Astrocyte (in vitro differentiated cells and primary cell): ENCODE measurements around the gene RGS10. TPM values are rescaled to one million over a fixed set of nuclear protein-coding genes. Genes with fewer than 3 reads are reported as not detected.

Experiments used
- DNase-seq: peaks from one replicate; pipeline ENCODE4 v3.0.0-alpha.2; 2010; ENCODE audit warnings: low read depth
- FAIRE-seq: peaks from 2 replicates; lab custom pipeline; 2011; peaks lifted over from hg19 to GRCh38; lab: Jason Lieb, UNC
- H2AFZ ChIP-seq: 2 replicates; pipeline ENCODE4 v1.6.0; 2012; ENCODE audit warnings: low read depth, low read length, inconsistent platforms
- H3K27ac ChIP-seq: 2 replicates; pipeline ENCODE4 v1.5.1; 2011; ENCODE audit warnings: low read depth, low read length, inconsistent platforms
- H3K27me3 ChIP-seq: 2 replicates; pipeline ENCODE4 v1.6.0; 2011; ENCODE audit warnings: low read length, inconsistent platforms; ENCODE audit not compliant: insufficient read depth
- H3K36me3 ChIP-seq: 2 replicates; pipeline ENCODE4 v1.5.1; 2011; ENCODE audit warnings: low read length, inconsistent platforms; ENCODE audit not compliant: insufficient read depth
- H3K4me1 ChIP-seq: 2 replicates; pipeline ENCODE4 v1.5.1; 2011; ENCODE audit warnings: low read length, inconsistent platforms; ENCODE audit not compliant: insufficient read depth
- H3K4me2 ChIP-seq: 2 replicates; pipeline ENCODE4 v1.6.0; 2012; ENCODE audit warnings: low read length, inconsistent platforms
- H3K4me3 ChIP-seq: 2 replicates; pipeline ENCODE4 v1.5.1; 2011; ENCODE audit warnings: low read depth, mild to moderate bottlenecking, low read length, inconsistent platforms; ENCODE audit not compliant: insufficient read depth
- H3K79me2 ChIP-seq: 2 replicates; pipeline ENCODE4 v1.6.0; 2012; ENCODE audit warnings: mild to moderate bottlenecking, low read length, inconsistent platforms; ENCODE audit not compliant: insufficient read depth
- H3K9ac ChIP-seq: 2 replicates; pipeline ENCODE4 v1.6.0; 2012; ENCODE audit warnings: mild to moderate bottlenecking, low read length, inconsistent platforms
- H3K9me3 ChIP-seq: 2 replicates; pipeline ENCODE4 v1.5.1; 2012; ENCODE audit warnings: low read depth, mild to moderate bottlenecking, low read length, inconsistent platforms; ENCODE audit not compliant: insufficient read depth
- H4K20me1 ChIP-seq: 2 replicates; pipeline ENCODE4 v1.6.0; 2012; ENCODE audit warnings: low read length, inconsistent platforms; ENCODE audit not compliant: insufficient read depth
- H3K27ac Mint-ChIP-seq: one replicate; pipeline ENCODE4 v1.8.0; 2021; ENCODE audit warnings: mild to moderate bottlenecking, mixed read lengths; ENCODE audit not compliant: unreplicated experiment
- H3K27me3 Mint-ChIP-seq: one replicate; pipeline ENCODE4 v1.8.0; 2021; ENCODE audit warnings: low read depth, mixed read lengths; ENCODE audit not compliant: unreplicated experiment
- H3K36me3 Mint-ChIP-seq: one replicate; pipeline ENCODE4 v1.8.0; 2021; ENCODE audit warnings: low read depth, mixed read lengths; ENCODE audit not compliant: unreplicated experiment
- H3K4me1 Mint-ChIP-seq: one replicate; pipeline ENCODE4 v1.8.0; 2021; ENCODE audit warnings: low read depth, mixed read lengths; ENCODE audit not compliant: unreplicated experiment
- H3K4me3 Mint-ChIP-seq: one replicate; pipeline ENCODE4 v1.8.0; 2021; ENCODE audit warnings: mild to moderate bottlenecking, moderate library complexity, mixed read lengths; ENCODE audit not compliant: unreplicated experiment
- H3K9me3 Mint-ChIP-seq: one replicate; pipeline ENCODE4 v1.8.0; 2021; ENCODE audit warnings: mild to moderate bottlenecking, mixed read lengths; ENCODE audit not compliant: unreplicated experiment
- EZH2 ChIP-seq: IDR thresholded peaks from 2 replicates; pipeline ENCODE4 v1.6.1; 2012; ENCODE audit warnings: mild to moderate bottlenecking, low read length, inconsistent platforms; ENCODE audit not compliant: insufficient read depth
- total RNA-seq: library from RNA; stranded (reverse); gene quantifications from 2 replicates; pipeline ENCODE4 v1.2.1, GENCODE V29; 2021
- TF ChIP-seq, protein P1 (sequence below): IDR thresholded peaks from 2 replicates; pipeline ENCODE4 v1.5.1; 2011; ENCODE audit warnings: low read depth, mild to moderate bottlenecking, inconsistent platforms, low read length, moderate library complexity; ENCODE audit not compliant: insufficient read depth

RGS10 gene
- total RNA-seq, 1 donor from 2014 or later = 40.1 TPM

DNA sequence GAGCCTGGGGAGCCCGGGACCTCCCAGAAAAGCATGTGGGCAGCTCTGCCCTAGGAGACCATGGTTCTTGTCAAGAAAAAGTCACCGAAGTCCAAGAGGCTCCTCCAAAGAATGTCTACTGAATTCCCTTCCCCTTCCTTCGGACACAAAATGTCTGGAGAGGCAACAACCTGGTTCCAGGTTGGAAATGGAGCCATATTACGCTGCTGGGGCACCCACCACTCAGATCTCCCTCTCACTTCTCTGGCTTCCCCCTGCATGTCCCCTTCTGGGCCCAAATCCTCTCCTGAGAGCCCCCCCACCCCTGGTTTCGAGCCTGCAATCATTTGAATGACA lies 52.6 kb downstream of the RGS10 start:
- no peaks in the 10 kb centered on the region for H3K9me3 ChIP-seq
- peaks cover 5% of the 10 kb centered on the region for H3K4me1 Mint-ChIP-seq
- peak overlapping the region; percentile 48 for H3K4me3 ChIP-seq
- no peaks in the 10 kb centered on the region for H4K20me1 ChIP-seq
- peaks cover 8% of the 10 kb centered on the region for H3K27me3 Mint-ChIP-seq
- TF ChIP-seq, protein P1, sequence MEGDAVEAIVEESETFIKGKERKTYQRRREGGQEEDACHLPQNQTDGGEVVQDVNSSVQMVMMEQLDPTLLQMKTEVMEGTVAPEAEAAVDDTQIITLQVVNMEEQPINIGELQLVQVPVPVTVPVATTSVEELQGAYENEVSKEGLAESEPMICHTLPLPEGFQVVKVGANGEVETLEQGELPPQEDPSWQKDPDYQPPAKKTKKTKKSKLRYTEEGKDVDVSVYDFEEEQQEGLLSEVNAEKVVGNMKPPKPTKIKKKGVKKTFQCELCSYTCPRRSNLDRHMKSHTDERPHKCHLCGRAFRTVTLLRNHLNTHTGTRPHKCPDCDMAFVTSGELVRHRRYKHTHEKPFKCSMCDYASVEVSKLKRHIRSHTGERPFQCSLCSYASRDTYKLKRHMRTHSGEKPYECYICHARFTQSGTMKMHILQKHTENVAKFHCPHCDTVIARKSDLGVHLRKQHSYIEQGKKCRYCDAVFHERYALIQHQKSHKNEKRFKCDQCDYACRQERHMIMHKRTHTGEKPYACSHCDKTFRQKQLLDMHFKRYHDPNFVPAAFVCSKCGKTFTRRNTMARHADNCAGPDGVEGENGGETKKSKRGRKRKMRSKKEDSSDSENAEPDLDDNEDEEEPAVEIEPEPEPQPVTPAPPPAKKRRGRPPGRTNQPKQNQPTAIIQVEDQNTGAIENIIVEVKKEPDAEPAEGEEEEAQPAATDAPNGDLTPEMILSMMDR = no peak
- TF ChIP-seq EZH2 = no peak
- FAIRE-seq (no peak), DNase-seq (no peak)
- no peaks in the 10 kb centered on the region for H3K36me3 Mint-ChIP-seq
- H3K4me1 ChIP-seq = peaks cover 8% of the 10 kb centered on the region
- peak overlapping the region; percentile 60 for H3K9ac ChIP-seq
- no peak overlapping the region for H3K4me3 Mint-ChIP-seq
- no peak overlapping the region for H3K27ac Mint-ChIP-seq
- H3K27me3 ChIP-seq = no peaks in the 10 kb centered on the region
- H3K4me2 ChIP-seq = peak overlapping the region; percentile 88
- H3K36me3 ChIP-seq = no peaks in the 10 kb centered on the region
- H3K27ac ChIP-seq = no peak overlapping the region
- H3K79me2 ChIP-seq = no peaks in the 10 kb centered on the region
- peak overlapping the region; percentile 85 for H2AFZ ChIP-seq
- H3K9me3 Mint-ChIP-seq = no peaks in the 10 kb centered on the region

DNA sequence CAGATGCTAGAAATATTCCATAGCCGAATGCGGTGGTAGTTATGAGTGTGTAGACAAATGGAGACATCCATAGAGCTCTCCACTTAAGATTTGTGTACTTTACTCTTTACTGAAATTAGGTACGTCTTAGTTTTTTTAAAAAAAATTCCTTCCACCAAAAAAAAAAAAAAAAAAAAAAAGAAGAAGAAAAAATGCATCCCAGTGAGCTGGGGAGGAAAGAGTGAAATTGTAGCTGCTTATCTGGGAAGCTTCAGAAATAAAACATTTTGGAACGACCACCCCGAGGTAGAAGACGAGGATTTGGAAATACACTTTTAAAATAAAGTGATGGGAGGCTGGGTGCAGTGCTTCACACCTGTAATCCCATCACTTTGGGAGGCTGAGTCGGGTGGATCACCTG lies 53.8 kb downstream of the RGS10 start:
- peaks cover 8% of the 10 kb centered on the region for H3K4me1 ChIP-seq
- no peaks in the 10 kb centered on the region for H3K27me3 ChIP-seq
- no peak for FAIRE-seq
- no peaks in the 10 kb centered on the region for H3K9me3 ChIP-seq
- peaks cover 8% of the 10 kb centered on the region for H3K27me3 Mint-ChIP-seq
- H3K9ac ChIP-seq = no peak overlapping the region
- no peak overlapping the region for H3K4me3 ChIP-seq
- no peak overlapping the region for H3K4me2 ChIP-seq
- H3K79me2 ChIP-seq = no peaks in the 10 kb centered on the region
- no peak for DNase-seq
- H3K4me1 Mint-ChIP-seq = peaks cover 5% of the 10 kb centered on the region
- no peak overlapping the region for H3K27ac Mint-ChIP-seq
- no peaks in the 10 kb centered on the region for H4K20me1 ChIP-seq
- TF ChIP-seq EZH2 = no peak
- TF ChIP-seq, protein P1 = no peak
- H3K27ac ChIP-seq = no peak overlapping the region
- no peaks in the 10 kb centered on the region for H3K9me3 Mint-ChIP-seq
- H3K36me3 Mint-ChIP-seq = no peaks in the 10 kb centered on the region
- no peak overlapping the region for H2AFZ ChIP-seq
- no peaks in the 10 kb centered on the region for H3K36me3 ChIP-seq
- no peak overlapping the region for H3K4me3 Mint-ChIP-seq

DNA sequence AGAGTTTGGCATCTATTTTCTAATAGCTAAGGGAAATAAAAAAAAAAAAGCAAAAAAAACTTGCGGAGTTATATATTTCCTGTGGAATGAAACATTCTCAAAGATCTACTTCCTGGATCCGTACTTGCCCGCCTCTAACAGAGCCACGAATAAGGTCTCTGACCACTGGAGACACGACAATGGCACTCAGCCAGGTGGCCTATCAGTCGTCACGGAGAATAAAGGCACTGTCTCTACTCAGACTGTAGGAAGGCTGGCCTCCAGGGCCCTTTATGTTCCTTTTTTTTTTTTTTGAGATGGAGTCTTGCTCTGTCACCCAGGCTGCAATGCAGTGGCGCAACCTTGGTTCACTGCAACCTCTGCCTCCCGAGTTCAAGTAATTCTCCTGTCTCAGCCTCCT lies 58.7 kb downstream of the RGS10 start:
- Mint-ChIP-seq H3K36me3 (no peaks in the 10 kb centered on the region), H3K4me1 (peaks cover 2% of the 10 kb centered on the region), H3K27me3 (peaks cover 29% of the 10 kb centered on the region), H3K9me3 (peaks cover 4% of the 10 kb centered on the region), H3K4me3 (no peak overlapping the region), H3K27ac (no peak overlapping the region)
- no peak for FAIRE-seq
- H3K4me2 ChIP-seq = no peak overlapping the region
- peaks cover 9% of the 10 kb centered on the region for H3K27me3 ChIP-seq
- H3K9me3 ChIP-seq = no peaks in the 10 kb centered on the region
- no peaks in the 10 kb centered on the region for H3K4me1 ChIP-seq
- DNase-seq = no peak
- no peak overlapping the region for H2AFZ ChIP-seq
- TF ChIP-seq, protein P1 = no peak
- TF ChIP-seq EZH2 = no peak
- H3K9ac ChIP-seq = no peak overlapping the region
- no peak overlapping the region for H3K4me3 ChIP-seq
- no peaks in the 10 kb centered on the region for H3K36me3 ChIP-seq
- no peaks in the 10 kb centered on the region for H4K20me1 ChIP-seq
- no peaks in the 10 kb centered on the region for H3K79me2 ChIP-seq
- H3K27ac ChIP-seq = no peak overlapping the region
